Measurements from ENCODE around the gene ZBTB16.

GRCh38 chr11:114181195-114181594 lies 121.7 kb downstream of the ZBTB16 start:
- TF ChIP-seq, protein P1, sequence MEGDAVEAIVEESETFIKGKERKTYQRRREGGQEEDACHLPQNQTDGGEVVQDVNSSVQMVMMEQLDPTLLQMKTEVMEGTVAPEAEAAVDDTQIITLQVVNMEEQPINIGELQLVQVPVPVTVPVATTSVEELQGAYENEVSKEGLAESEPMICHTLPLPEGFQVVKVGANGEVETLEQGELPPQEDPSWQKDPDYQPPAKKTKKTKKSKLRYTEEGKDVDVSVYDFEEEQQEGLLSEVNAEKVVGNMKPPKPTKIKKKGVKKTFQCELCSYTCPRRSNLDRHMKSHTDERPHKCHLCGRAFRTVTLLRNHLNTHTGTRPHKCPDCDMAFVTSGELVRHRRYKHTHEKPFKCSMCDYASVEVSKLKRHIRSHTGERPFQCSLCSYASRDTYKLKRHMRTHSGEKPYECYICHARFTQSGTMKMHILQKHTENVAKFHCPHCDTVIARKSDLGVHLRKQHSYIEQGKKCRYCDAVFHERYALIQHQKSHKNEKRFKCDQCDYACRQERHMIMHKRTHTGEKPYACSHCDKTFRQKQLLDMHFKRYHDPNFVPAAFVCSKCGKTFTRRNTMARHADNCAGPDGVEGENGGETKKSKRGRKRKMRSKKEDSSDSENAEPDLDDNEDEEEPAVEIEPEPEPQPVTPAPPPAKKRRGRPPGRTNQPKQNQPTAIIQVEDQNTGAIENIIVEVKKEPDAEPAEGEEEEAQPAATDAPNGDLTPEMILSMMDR (IDR thresholded peaks at IDR 0.05 in 8 of 11, conservative IDR thresholded peaks at IDR 0.05 in 3 of 11) = no peak
- TF ChIP-seq POLR2A (IDR thresholded peaks at IDR 0.05) = no peak

Measured in spleen (tissue), 7 donors.